Astrocyte (in vitro differentiated cells and primary cell): ENCODE measurements around the gene G6PC3. TPM values are rescaled to one million over a fixed set of nuclear protein-coding genes. Genes with fewer than 3 reads are reported as not detected.
A peak's percentile ranks its signal among the peaks of the same experiment; 100 is the strongest.

Experiments
- DNase-seq: peaks from one replicate; pipeline ENCODE4 v3.0.0-alpha.2; 2010; ENCODE audit warnings: low read depth
- FAIRE-seq: peaks from 2 replicates; lab custom pipeline; 2011; peaks lifted over from hg19 to GRCh38; lab: Jason Lieb, UNC
- H2AFZ ChIP-seq: 2 replicates; pipeline ENCODE4 v1.6.0; 2012; ENCODE audit warnings: low read depth, low read length, inconsistent platforms
- H3K27ac ChIP-seq: 2 replicates; pipeline ENCODE4 v1.5.1; 2011; ENCODE audit warnings: low read depth, low read length, inconsistent platforms
- H3K27me3 ChIP-seq: 2 replicates; pipeline ENCODE4 v1.6.0; 2011; ENCODE audit warnings: low read length, inconsistent platforms; ENCODE audit not compliant: insufficient read depth
- H3K36me3 ChIP-seq: 2 replicates; pipeline ENCODE4 v1.5.1; 2011; ENCODE audit warnings: low read length, inconsistent platforms; ENCODE audit not compliant: insufficient read depth
- H3K4me1 ChIP-seq: 2 replicates; pipeline ENCODE4 v1.5.1; 2011; ENCODE audit warnings: low read length, inconsistent platforms; ENCODE audit not compliant: insufficient read depth
- H3K4me2 ChIP-seq: 2 replicates; pipeline ENCODE4 v1.6.0; 2012; ENCODE audit warnings: low read length, inconsistent platforms
- H3K4me3 ChIP-seq: 2 replicates; pipeline ENCODE4 v1.5.1; 2011; ENCODE audit warnings: low read depth, mild to moderate bottlenecking, low read length, inconsistent platforms; ENCODE audit not compliant: insufficient read depth
- H3K79me2 ChIP-seq: 2 replicates; pipeline ENCODE4 v1.6.0; 2012; ENCODE audit warnings: mild to moderate bottlenecking, low read length, inconsistent platforms; ENCODE audit not compliant: insufficient read depth
- H3K9ac ChIP-seq: 2 replicates; pipeline ENCODE4 v1.6.0; 2012; ENCODE audit warnings: mild to moderate bottlenecking, low read length, inconsistent platforms
- H3K9me3 ChIP-seq: 2 replicates; pipeline ENCODE4 v1.5.1; 2012; ENCODE audit warnings: low read depth, mild to moderate bottlenecking, low read length, inconsistent platforms; ENCODE audit not compliant: insufficient read depth
- H4K20me1 ChIP-seq: 2 replicates; pipeline ENCODE4 v1.6.0; 2012; ENCODE audit warnings: low read length, inconsistent platforms; ENCODE audit not compliant: insufficient read depth
- H3K27ac Mint-ChIP-seq: one replicate; pipeline ENCODE4 v1.8.0; 2021; ENCODE audit warnings: mild to moderate bottlenecking, mixed read lengths; ENCODE audit not compliant: unreplicated experiment
- H3K27me3 Mint-ChIP-seq: one replicate; pipeline ENCODE4 v1.8.0; 2021; ENCODE audit warnings: low read depth, mixed read lengths; ENCODE audit not compliant: unreplicated experiment
- H3K36me3 Mint-ChIP-seq: one replicate; pipeline ENCODE4 v1.8.0; 2021; ENCODE audit warnings: low read depth, mixed read lengths; ENCODE audit not compliant: unreplicated experiment
- H3K4me1 Mint-ChIP-seq: one replicate; pipeline ENCODE4 v1.8.0; 2021; ENCODE audit warnings: low read depth, mixed read lengths; ENCODE audit not compliant: unreplicated experiment
- H3K4me3 Mint-ChIP-seq: one replicate; pipeline ENCODE4 v1.8.0; 2021; ENCODE audit warnings: mild to moderate bottlenecking, moderate library complexity, mixed read lengths; ENCODE audit not compliant: unreplicated experiment
- H3K9me3 Mint-ChIP-seq: one replicate; pipeline ENCODE4 v1.8.0; 2021; ENCODE audit warnings: mild to moderate bottlenecking, mixed read lengths; ENCODE audit not compliant: unreplicated experiment
- CTCF ChIP-seq: IDR thresholded peaks from 2 replicates; pipeline ENCODE4 v1.5.1; 2011; ENCODE audit warnings: low read depth, mild to moderate bottlenecking, inconsistent platforms, low read length, moderate library complexity; ENCODE audit not compliant: insufficient read depth
- EZH2 ChIP-seq: IDR thresholded peaks from 2 replicates; pipeline ENCODE4 v1.6.1; 2012; ENCODE audit warnings: mild to moderate bottlenecking, low read length, inconsistent platforms; ENCODE audit not compliant: insufficient read depth
- total RNA-seq: library from RNA; stranded (reverse); gene quantifications from 2 replicates; pipeline ENCODE4 v1.2.1, GENCODE V29; 2021

Gene G6PC3
- total RNA-seq, 1 donor from 2014 or later = 94.5 TPM

- Histone ChIP-seq H3K4me1 (peaks cover 42% of the 10 kb centered on the region), H3K27me3 (no peaks in the 10 kb centered on the region), H3K36me3 (no peaks in the 10 kb centered on the region), H3K9me3 (no peaks in the 10 kb centered on the region), H3K4me3 (no peak overlapping the region), H2AFZ (no peak overlapping the region), H3K27ac (no peak overlapping the region), H3K4me2 (no peak overlapping the region), H4K20me1 (peaks cover 47% of the 10 kb centered on the region), H3K9ac (no peak overlapping the region), H3K79me2 (peaks cover 41% of the 10 kb centered on the region)
- H3K27me3 Mint-ChIP-seq = peaks cover 6% of the 10 kb centered on the region
- no peak for DNase-seq
- peaks cover 5% of the 10 kb centered on the region for H3K36me3 Mint-ChIP-seq
- no peaks in the 10 kb centered on the region for H3K9me3 Mint-ChIP-seq
- H3K4me3 Mint-ChIP-seq = no peak overlapping the region
- peaks cover 20% of the 10 kb centered on the region for H3K4me1 Mint-ChIP-seq
- TF ChIP-seq CTCF = no peak
- TF ChIP-seq EZH2 = no peak
- no peak overlapping the region for H3K27ac Mint-ChIP-seq
- no peak for FAIRE-seq
These were observed 36.3 kb downstream of the G6PC3 start for GRCh38 chr17:44106801-44107200.

DNA sequence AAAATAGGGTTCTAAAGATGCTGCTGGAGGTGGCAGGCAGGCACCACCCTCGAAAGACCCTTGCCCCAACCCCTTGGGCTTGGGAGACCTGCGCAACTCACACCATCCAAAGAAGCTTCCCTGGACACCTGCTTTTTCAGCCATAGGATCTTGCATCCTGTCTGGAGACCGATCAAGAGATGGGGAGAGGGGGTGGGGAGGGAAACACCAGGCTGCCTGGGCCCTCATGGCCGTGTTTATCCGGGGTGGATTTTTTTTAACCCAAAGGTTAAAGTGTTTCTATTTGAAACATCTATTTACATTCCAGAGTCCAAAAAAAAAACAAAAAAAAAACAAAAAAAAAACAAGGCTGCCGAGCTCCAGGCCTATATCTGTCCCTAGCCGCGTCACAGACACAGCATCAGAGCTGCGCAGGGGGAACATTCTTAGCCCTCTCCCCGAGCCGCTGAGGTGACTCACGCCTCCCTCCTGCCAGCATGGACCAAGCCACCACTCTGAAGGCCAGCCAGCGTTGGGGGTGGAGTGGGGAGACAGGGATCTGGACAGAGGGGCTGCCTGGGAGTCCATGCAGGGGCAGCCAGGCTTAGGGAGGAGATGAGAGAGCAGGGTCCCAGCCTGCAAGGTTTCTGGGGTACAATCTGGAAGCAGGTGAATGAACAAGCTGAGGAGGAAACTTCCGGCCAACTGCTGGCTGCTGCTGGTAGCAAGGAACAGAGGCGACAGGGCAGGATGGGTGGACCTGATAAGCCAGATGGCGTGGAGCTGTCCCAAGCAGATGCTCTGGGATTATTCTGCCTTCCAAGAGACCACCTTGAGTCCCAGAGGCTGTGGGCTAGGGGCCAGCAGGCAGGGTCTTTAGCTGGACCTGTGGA lies 38.1 kb downstream of the G6PC3 start:
- H3K27ac Mint-ChIP-seq = peak overlapping the region; percentile 89
- H3K36me3 Mint-ChIP-seq = peaks cover 6% of the 10 kb centered on the region
- Histone ChIP-seq H3K4me1 (peaks cover 48% of the 10 kb centered on the region), H2AFZ (no peak overlapping the region), H3K27me3 (no peaks in the 10 kb centered on the region), H3K9ac (peak overlapping the region; percentile 60), H3K4me3 (no peak overlapping the region), H3K4me2 (peak overlapping the region; percentile 78), H3K36me3 (no peaks in the 10 kb centered on the region), H3K27ac (peak overlapping the region; percentile 86), H3K79me2 (peaks cover 41% of the 10 kb centered on the region), H3K9me3 (no peaks in the 10 kb centered on the region), H4K20me1 (peaks cover 62% of the 10 kb centered on the region)
- peak overlapping the region; percentile 74 for H3K4me3 Mint-ChIP-seq
- peaks cover 23% of the 10 kb centered on the region for H3K4me1 Mint-ChIP-seq
- H3K9me3 Mint-ChIP-seq = no peaks in the 10 kb centered on the region
- no peaks in the 10 kb centered on the region for H3K27me3 Mint-ChIP-seq
- TF ChIP-seq CTCF (no peak), EZH2 (no peak)
- FAIRE-seq = peak; percentile 52
- peak; percentile 95 for DNase-seq

GRCh38 chr17:44109312-44109630 lies 38.7 kb downstream of the G6PC3 start:
- peak overlapping the region; percentile 73 for H3K27ac ChIP-seq
- Mint-ChIP-seq H3K27ac (no peak overlapping the region), H3K36me3 (peaks cover 7% of the 10 kb centered on the region), H3K27me3 (no peaks in the 10 kb centered on the region), H3K4me1 (peaks cover 23% of the 10 kb centered on the region), H3K4me3 (no peak overlapping the region), H3K9me3 (no peaks in the 10 kb centered on the region)
- H4K20me1 ChIP-seq = peaks cover 64% of the 10 kb centered on the region
- H3K4me3 ChIP-seq = no peak overlapping the region
- peaks cover 48% of the 10 kb centered on the region for H3K4me1 ChIP-seq
- H3K9ac ChIP-seq = peak overlapping the region; percentile 53
- H3K79me2 ChIP-seq = peaks cover 40% of the 10 kb centered on the region
- H3K27me3 ChIP-seq = no peaks in the 10 kb centered on the region
- no peak overlapping the region for H2AFZ ChIP-seq
- H3K9me3 ChIP-seq = no peaks in the 10 kb centered on the region
- no peaks in the 10 kb centered on the region for H3K36me3 ChIP-seq
- no peak for FAIRE-seq
- TF ChIP-seq EZH2 = no peak
- TF ChIP-seq CTCF = no peak
- DNase-seq = no peak
- peak overlapping the region; percentile 78 for H3K4me2 ChIP-seq
